MM.1S (cell line): Measurements from ENCODE around the gene PLSCR2.
"Not testable (repeated sequence)": the region's sequence is repeated elsewhere in the genome, so short reads cannot be mapped to it uniquely, and the experiment has no call there.

Experiments
- DNase-seq: peaks from one replicate; pipeline ENCODE4 v3.0.0-alpha.2; 2015
- H2AFZ ChIP-seq: fragments of 300-600 bp; sonication (generic); 2 replicates; pipeline ENCODE4 v1.6.0; 2016; ENCODE audit warnings: antibody characterized with exemption, low read length
- H3F3A ChIP-seq: fragments of 300-600 bp; sonication (generic); 2 replicates; pipeline ENCODE4 v1.6.1; 2016; ENCODE audit warnings: mild to moderate bottlenecking, antibody characterized with exemption, low read length, moderate library complexity, mixed read lengths; ENCODE audit not compliant: insufficient read depth
- H3K27ac ChIP-seq: fragments of 300-600 bp; sonication (generic); 2 replicates; pipeline ENCODE4 v1.5.1; 2016; ENCODE audit warnings: mild to moderate bottlenecking, low read length
- H3K27me3 ChIP-seq: fragments of 300-600 bp; sonication (generic); replicated peaks from 2 replicates; pipeline ENCODE4 v1.6.0; 2016; ENCODE audit warnings: low read length; ENCODE audit not compliant: insufficient read depth
- H3K36me3 ChIP-seq: fragments of 300-600 bp; sonication (generic); replicated peaks from 2 replicates; pipeline ENCODE4 v1.6.1; 2016; ENCODE audit warnings: mild to moderate bottlenecking, low read length, mixed read lengths; ENCODE audit not compliant: insufficient read depth
- H3K4me1 ChIP-seq: fragments of 300-600 bp; sonication (generic); 2 replicates; pipeline ENCODE4 v1.6.1; 2016; ENCODE audit warnings: low read length, mixed read lengths
- H3K4me2 ChIP-seq: fragments of 300-600 bp; sonication (generic); 2 replicates; pipeline ENCODE4 v1.6.0; 2016; ENCODE audit warnings: low read depth, low read length
- H3K4me3 ChIP-seq: fragments of 300-600 bp; sonication (generic); 2 replicates; pipeline ENCODE4 v1.5.1; 2016; ENCODE audit warnings: low read length, mixed read lengths
- H3K79me2 ChIP-seq: fragments of 300-600 bp; sonication (generic); 2 replicates; pipeline ENCODE4 v1.6.1; 2016; ENCODE audit warnings: mixed run types, low read length, mixed read lengths
- H3K9ac ChIP-seq: fragments of 300-600 bp; sonication (generic); 2 replicates; pipeline ENCODE4 v1.6.1; 2016; ENCODE audit warnings: low read length, mixed read lengths
- H3K9me2 ChIP-seq: fragments of 300-600 bp; sonication (generic); replicated peaks from 2 replicates; pipeline ENCODE4 v1.6.1; 2016; ENCODE audit warnings: mild to moderate bottlenecking, low read length, mixed read lengths; ENCODE audit not compliant: insufficient read depth
- H3K9me3 ChIP-seq: fragments of 300-600 bp; sonication (generic); replicated peaks from 2 replicates; pipeline ENCODE4 v1.6.1; 2016; ENCODE audit warnings: mild to moderate bottlenecking, low read length, mixed read lengths; ENCODE audit not compliant: insufficient read depth
- H4K20me1 ChIP-seq: fragments of 300-600 bp; sonication (generic); 2 replicates; pipeline ENCODE4 v1.6.1; 2016; ENCODE audit warnings: mild to moderate bottlenecking, low read length, moderate library complexity, mixed read lengths; ENCODE audit not compliant: insufficient read depth
- EZH2 ChIP-seq: fragments of 300-600 bp; sonication (generic); optimal IDR thresholded peaks from 2 replicates; pipeline ENCODE3; 2017; ENCODE audit warnings: low read depth, mild to moderate bottlenecking, antibody characterized with exemption, low read length, mixed read lengths
- EZH2phosphoT487 ChIP-seq: fragments of 300-600 bp; sonication (generic); IDR thresholded peaks from 2 replicates; pipeline ENCODE4 v1.6.1; 2018; ENCODE audit warnings: antibody characterized with exemption, low read length
- TF ChIP-seq, protein P1 (sequence below): fragments of 300-600 bp; sonication (generic); IDR thresholded peaks from 2 replicates; pipeline ENCODE4 v1.5.1; 2016; ENCODE audit warnings: antibody characterized with exemption, low read length, mixed read lengths

Gene PLSCR2

DNA sequence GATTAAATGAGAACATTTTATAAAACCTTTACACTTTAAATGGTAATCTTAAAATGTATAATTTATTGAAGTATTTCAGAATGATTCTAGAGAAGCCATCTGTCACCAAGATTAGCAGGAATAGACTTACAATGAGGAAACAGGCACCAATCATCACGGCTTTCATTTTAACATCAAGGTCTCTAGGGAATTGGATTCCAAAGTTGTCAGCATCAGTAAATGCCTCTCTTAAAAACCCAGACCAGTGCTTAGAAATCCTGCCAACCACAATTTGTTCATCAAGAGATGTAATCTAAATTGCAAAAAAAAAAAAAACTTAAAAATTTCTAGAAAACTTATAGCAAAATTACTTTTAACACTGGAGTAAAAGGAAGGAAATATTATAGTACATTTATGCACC is 20.3 kb downstream of the PLSCR2 start:
- TF ChIP-seq EZH2phosphoT487 (no peak), EZH2 (no peak)
- TF ChIP-seq, protein P1, sequence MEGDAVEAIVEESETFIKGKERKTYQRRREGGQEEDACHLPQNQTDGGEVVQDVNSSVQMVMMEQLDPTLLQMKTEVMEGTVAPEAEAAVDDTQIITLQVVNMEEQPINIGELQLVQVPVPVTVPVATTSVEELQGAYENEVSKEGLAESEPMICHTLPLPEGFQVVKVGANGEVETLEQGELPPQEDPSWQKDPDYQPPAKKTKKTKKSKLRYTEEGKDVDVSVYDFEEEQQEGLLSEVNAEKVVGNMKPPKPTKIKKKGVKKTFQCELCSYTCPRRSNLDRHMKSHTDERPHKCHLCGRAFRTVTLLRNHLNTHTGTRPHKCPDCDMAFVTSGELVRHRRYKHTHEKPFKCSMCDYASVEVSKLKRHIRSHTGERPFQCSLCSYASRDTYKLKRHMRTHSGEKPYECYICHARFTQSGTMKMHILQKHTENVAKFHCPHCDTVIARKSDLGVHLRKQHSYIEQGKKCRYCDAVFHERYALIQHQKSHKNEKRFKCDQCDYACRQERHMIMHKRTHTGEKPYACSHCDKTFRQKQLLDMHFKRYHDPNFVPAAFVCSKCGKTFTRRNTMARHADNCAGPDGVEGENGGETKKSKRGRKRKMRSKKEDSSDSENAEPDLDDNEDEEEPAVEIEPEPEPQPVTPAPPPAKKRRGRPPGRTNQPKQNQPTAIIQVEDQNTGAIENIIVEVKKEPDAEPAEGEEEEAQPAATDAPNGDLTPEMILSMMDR = no peak
- DNase-seq = no peak
- no peak overlapping the region for H3K27ac ChIP-seq
- no peaks in the 10 kb centered on the region for H3K36me3 ChIP-seq
- no peaks in the 10 kb centered on the region for H4K20me1 ChIP-seq
- no peaks in the 10 kb centered on the region for H3K9me3 ChIP-seq
- H3F3A ChIP-seq = no peaks in the 10 kb centered on the region
- no peaks in the 10 kb centered on the region for H3K4me1 ChIP-seq
- no peaks in the 10 kb centered on the region for H3K9me2 ChIP-seq
- no peaks in the 10 kb centered on the region for H3K27me3 ChIP-seq
- H2AFZ ChIP-seq = no peak overlapping the region
- H3K9ac ChIP-seq = no peak overlapping the region
- no peak overlapping the region for H3K4me3 ChIP-seq
- no peaks in the 10 kb centered on the region for H3K79me2 ChIP-seq
- no peak overlapping the region for H3K4me2 ChIP-seq

DNA sequence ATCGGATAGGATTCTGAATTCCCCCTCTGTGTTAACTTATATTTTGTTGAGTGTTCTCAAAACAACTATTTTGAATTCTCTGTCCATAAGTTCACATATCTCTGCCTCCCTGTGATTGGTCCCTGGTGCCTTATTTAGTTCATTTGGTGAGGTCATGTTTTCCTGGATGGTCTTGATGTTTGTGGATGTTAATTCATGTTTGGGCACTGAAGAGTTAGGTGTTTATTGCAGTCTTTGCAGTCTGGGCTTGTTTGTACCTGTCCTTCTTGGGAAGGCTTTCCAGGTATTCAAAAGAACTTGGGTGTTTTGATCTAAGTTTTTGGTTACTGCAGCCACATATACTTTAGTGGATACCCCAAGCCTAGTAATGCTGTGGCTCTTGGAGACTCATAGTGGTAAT is 23.3 kb downstream of the PLSCR2 start:
- H3K27ac ChIP-seq = no peak overlapping the region
- H3K9me2 ChIP-seq = no peaks in the 10 kb centered on the region
- no peaks in the 10 kb centered on the region for H3F3A ChIP-seq
- DNase-seq = no peak
- no peaks in the 10 kb centered on the region for H3K27me3 ChIP-seq
- H3K36me3 ChIP-seq = no peaks in the 10 kb centered on the region
- no peak overlapping the region for H3K4me2 ChIP-seq
- TF ChIP-seq EZH2phosphoT487 (no peak), EZH2 (no peak)
- no peaks in the 10 kb centered on the region for H3K4me1 ChIP-seq
- H3K9me3 ChIP-seq = no peaks in the 10 kb centered on the region
- H3K4me3 ChIP-seq = no peak overlapping the region
- no peak overlapping the region for H3K9ac ChIP-seq
- no peak overlapping the region for H2AFZ ChIP-seq
- H4K20me1 ChIP-seq = no peaks in the 10 kb centered on the region
- no peaks in the 10 kb centered on the region for H3K79me2 ChIP-seq

DNA sequence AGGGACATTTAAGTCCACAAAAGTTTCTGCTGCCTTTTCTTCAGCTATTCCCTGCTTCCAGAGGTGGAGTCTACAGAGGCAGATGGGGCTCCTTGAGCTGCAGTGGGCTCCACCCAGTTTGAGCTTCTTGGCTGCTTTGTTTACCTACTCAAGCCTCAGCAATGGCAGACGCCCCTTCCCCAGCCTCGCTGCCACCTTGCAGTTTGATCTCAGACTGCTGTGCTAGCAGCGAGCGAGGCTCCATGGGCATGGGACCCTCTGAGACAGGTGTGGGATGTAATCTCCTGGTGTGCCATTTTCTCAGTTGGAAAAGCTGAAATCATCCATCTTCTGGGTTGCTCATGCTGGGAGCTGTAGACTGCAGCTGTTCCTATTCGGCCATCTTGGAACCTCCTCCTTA is 29.1 kb downstream of the PLSCR2 start:
- not testable (repeated sequence) for H3K9me2 ChIP-seq, H3K4me3 ChIP-seq

DNA sequence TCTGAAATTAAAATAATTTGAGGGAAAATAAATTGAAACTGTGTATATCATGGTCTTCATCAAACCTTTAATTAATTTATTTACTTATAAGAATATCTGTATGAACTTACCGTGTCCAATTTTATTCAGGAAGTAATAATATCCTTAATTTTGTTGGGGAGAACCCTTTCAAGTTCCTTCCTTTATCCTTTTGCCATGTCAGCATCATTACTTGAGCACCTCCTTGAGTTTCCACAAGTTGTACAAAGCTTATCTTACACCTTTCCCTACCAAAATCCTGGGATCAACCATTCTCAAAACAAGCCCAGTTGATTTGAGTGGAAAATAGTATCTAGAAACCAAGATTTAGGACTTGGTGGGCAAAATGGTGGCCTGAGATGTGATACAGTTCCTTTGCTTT is 37.3 kb downstream of the PLSCR2 start:
- no peaks in the 10 kb centered on the region for H3K9me3 ChIP-seq
- H3K9ac ChIP-seq = no peak overlapping the region
- H3K4me1 ChIP-seq = no peaks in the 10 kb centered on the region
- H3K36me3 ChIP-seq = no peaks in the 10 kb centered on the region
- H3K27me3 ChIP-seq = no peaks in the 10 kb centered on the region
- no peak for DNase-seq
- H3K9me2 ChIP-seq = no peaks in the 10 kb centered on the region
- H4K20me1 ChIP-seq = no peaks in the 10 kb centered on the region
- H3F3A ChIP-seq = no peaks in the 10 kb centered on the region
- no peak overlapping the region for H2AFZ ChIP-seq
- H3K27ac ChIP-seq = no peak overlapping the region
- H3K4me2 ChIP-seq = no peak overlapping the region
- no peak overlapping the region for H3K4me3 ChIP-seq
- no peaks in the 10 kb centered on the region for H3K79me2 ChIP-seq
- TF ChIP-seq EZH2 (no peak), EZH2phosphoT487 (no peak)
- TF ChIP-seq, protein P1 = no peak

More for the DNA sequence above, 29.1 kb downstream of the PLSCR2 start:
- not testable (repeated sequence) for H3K9ac ChIP-seq, H3K4me1 ChIP-seq, DNase-seq, H3K27ac ChIP-seq, H3K36me3 ChIP-seq, H2AFZ ChIP-seq, H3F3A ChIP-seq, H3K79me2 ChIP-seq, H3K27me3 ChIP-seq, H3K9me3 ChIP-seq, H4K20me1 ChIP-seq, H3K4me2 ChIP-seq
